HCT116 (cell line): Measurements from ENCODE around the gene GALR3.

Experiments used
- ATF3 ChIP-seq: IDR thresholded peaks from 2 replicates; pipeline ENCODE4 v1.6.1; 2012
- CEBPB ChIP-seq: IDR thresholded peaks from 2 replicates; pipeline ENCODE4 v1.6.1; 2012; ENCODE audit warnings: low read depth
- CTCF ChIP-seq, 3 experiments: fragments of 200-600 bp in 1 of 3; sonication (generic) in 1 of 3; IDR thresholded peaks in 2 of 3; conservative IDR thresholded peaks in 1 of 3; 2 replicates each; pipeline ENCODE4 v1.5.1; 2012 to 2017; ENCODE audit warnings: low read depth in 2 of 3, low read length in 2 of 3, antibody characterized with exemption in 1 of 3, borderline replicate concordance in 1 of 3, control low read depth in 1 of 3, mild to moderate bottlenecking in 1 of 3, mixed read lengths in 1 of 3, mixed run types in 1 of 3, moderate library complexity in 1 of 3; ENCODE audit not compliant: insufficient read depth in 1 of 3
- EZH2 ChIP-seq: fragments of 200-600 bp; sonication (generic); IDR thresholded peaks from 2 replicates; pipeline ENCODE4 v1.6.1; 2017; ENCODE audit warnings: antibody characterized with exemption, mixed run types
- MAX ChIP-seq: IDR thresholded peaks from 2 replicates; pipeline ENCODE4 v1.6.1; 2012
- POLR2A ChIP-seq: IDR thresholded peaks from 2 replicates; pipeline ENCODE4 v1.7.0; 2011; ENCODE audit warnings: borderline replicate concordance; ENCODE audit not compliant: insufficient read depth, insufficient read length; ENCODE audit errors: extremely low read depth
- POLR2AphosphoS5 ChIP-seq: IDR thresholded peaks from 2 replicates; pipeline ENCODE4 v1.6.1; 2011; ENCODE audit warnings: mild to moderate bottlenecking, low read depth, low read length, moderate library complexity
- RAD21 ChIP-seq: IDR thresholded peaks from 2 replicates; pipeline ENCODE4 v1.6.1; 2012; ENCODE audit warnings: low read depth, mild to moderate bottlenecking
- REST ChIP-seq: IDR thresholded peaks from 2 replicates; pipeline ENCODE4 v1.6.1; 2012; ENCODE audit warnings: low read depth
- ZBTB33 ChIP-seq: IDR thresholded peaks from 2 replicates; pipeline ENCODE4 v1.6.1; 2011; ENCODE audit warnings: mild to moderate bottlenecking, low read length, moderate library complexity; ENCODE audit not compliant: insufficient replicate concordance; ENCODE audit errors: extremely low read depth
- ZFX ChIP-seq: fragments of 450-650 bp; IDR thresholded peaks from 2 replicates; pipeline ENCODE4 v1.6.1; 2017

- no peak for TF ChIP-seq CTCF (IDR thresholded peaks at IDR 0.05 in 2 of 3, conservative IDR thresholded peaks at IDR 0.05 in 1 of 3; ENCODE audit: borderline replicate concordance in 1 of 3, insufficient read depth in 1 of 3, low read depth in 2 of 3, low read length in 2 of 3)
- TF ChIP-seq POLR2AphosphoS5, result no peak
- no peak for TF ChIP-seq ZBTB33
- no peak for TF ChIP-seq RAD21
- TF ChIP-seq REST, result no peak
- no peak for TF ChIP-seq ZFX
- TF ChIP-seq ATF3, result no peak
- no peak for TF ChIP-seq POLR2A
- TF ChIP-seq CEBPB, result no peak
- no peak for TF ChIP-seq EZH2
- TF ChIP-seq MAX, result no peak
These were observed 11.3 kb upstream of the GALR3 start for GRCh38 chr22:37811867-37812266.
